NCI-H1048 (cell line): Measurements from ENCODE around the gene VCAN.
"Not testable (repeated sequence)": the region's sequence is repeated elsewhere in the genome, so short reads cannot be mapped to it uniquely, and the experiment has no call there.

Source experiments
- DNase-seq: peaks from one replicate; lab custom pipeline; 2025; lab: John Stamatoyannopoulos, UW

The VCAN gene

GRCh38 chr5:83471405-83472212 lies at the start of gene VCAN:
Gene VCAN, plus strand, starts transcription at chr5:83471744. Its CDS starts 11,775 bp downstream, at chr5:83483519.
- no peak for DNase-seq

DNA sequence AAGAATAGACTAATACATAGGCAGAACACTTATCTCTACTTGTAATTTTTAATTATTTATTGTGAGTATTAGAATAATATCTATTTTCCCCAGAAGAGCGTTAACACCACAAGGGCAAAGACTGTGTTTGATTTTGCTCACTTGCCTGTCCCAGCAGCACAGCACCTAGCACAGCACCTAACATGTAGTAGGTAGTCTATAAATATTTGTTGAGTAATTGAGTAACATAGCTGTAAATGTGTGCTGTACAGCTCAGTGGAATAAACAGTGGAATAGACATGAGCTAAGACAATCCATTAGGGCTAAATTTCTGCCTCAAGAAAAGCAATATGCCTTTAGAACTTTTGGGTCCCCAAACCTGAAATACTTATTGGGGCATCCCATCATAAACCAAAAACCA lies 49.3 kb upstream of the VCAN start:
- no peak for DNase-seq

DNA sequence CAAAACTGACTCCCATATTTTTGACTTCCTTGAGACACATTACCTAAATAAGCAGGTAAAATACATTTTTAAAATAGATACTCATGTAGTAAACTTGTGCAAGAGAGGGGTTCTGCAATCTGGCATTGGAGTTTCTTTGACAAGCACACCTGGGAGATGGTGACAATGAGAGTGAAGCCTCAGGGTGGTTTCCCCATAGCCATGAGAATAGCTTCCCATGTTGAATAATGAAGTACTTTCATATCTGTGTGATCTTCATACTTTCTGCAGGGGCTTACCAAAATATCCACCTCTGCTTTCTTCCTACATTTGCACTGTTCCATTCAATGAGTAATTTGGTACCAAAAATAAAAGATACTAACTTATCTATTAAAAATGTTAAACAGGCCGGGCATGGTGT lies 44.7 kb upstream of the VCAN start:
- DNase-seq = no peak

- DNase-seq = no peak
Observed at GRCh38 chr5:83428126-83428525, 43.4 kb upstream of the VCAN start.

DNA sequence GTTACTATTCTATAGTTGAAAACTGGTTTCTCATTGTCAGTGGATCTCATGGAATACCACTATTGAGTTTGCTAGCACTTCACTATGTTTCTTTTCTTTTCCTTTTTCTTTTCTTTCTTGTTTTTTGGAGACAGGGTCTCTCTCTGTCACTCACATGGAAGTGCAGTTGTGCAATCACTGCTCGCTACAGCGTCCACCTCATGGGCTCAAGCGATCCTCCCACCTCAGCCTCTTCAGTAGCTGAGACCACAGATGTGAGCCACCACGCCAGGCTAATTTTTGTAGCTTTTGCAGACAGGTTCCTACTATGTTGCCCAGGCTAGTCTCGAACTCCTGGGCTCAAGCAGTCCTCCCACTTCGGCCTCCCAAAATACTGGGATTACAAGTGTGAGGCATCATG lies 42.7 kb upstream of the VCAN start:
- no peak for DNase-seq

- DNase-seq = peak; percentile 44
Observed at GRCh38 chr5:83430130-83431010, 41.2 kb upstream of the VCAN start.

GRCh38 chr5:83433891-83434290 lies 37.7 kb upstream of the VCAN start:
- DNase-seq = no peak

DNA sequence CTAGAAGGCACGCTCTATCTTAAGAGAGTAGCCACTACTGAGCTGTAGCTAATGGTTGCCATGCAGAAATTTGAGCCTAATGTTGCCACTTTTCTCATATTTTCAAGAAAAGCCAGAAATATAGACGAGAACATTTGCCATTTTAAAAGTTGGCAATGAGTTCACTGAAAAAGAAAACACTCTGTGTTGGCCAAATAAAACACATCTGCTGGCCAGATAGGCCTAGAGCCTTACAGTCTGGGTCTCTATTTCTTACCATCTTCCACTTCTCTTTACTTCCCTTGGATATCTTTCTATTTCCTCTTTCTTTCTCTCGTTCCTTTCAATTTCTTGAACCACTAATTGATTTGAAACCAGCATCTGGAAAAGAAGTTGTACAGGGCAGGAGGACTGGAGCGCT lies 36.6 kb upstream of the VCAN start:
- DNase-seq = no peak

- no peak for DNase-seq
Observed at GRCh38 chr5:83436276-83436675, 35.3 kb upstream of the VCAN start.

DNA sequence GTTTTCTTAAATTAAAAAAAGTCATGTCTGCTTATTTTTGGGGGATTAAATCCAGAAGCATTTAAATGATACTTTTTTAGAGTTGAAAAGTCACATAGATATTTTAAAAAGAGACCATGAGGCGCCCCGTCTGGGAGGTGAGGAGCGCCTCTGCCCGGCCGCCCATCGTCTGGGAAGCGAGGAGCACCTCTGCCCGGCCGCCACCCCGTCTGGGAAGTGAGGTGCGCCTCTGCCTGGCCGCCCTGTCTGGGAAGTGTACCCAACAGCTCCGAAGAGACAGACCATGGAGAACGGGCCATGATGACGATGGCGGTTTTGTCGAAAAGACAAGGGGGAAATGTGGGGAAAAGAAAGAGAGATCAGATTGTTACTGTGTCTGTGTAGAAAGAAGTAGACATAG lies 33.8 kb upstream of the VCAN start:
- DNase-seq = not testable (repeated sequence)

- DNase-seq = no peak
Observed at GRCh38 chr5:83440826-83441225, 30.7 kb upstream of the VCAN start.

GRCh38 chr5:83441747-83442146 lies 29.8 kb upstream of the VCAN start:
- no peak for DNase-seq

DNA sequence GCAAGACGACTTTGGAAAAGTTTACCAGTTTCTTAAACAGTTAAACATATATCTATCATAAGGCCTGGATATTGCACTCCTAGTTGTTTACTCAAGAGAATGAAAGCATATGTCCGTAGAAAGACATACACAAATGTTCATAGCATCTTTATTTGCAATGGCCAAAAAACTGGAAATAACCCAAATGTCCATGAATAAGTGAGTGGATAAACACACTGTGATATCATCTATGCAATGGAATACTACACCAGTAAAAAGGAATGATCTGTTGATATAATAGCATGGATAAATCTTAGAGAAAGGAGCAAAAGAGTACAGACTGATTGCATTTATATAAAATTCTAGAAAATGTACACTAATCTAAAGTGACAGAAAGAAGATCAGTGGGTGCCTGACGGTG lies 28.0 kb upstream of the VCAN start:
- no peak for DNase-seq

- DNase-seq = no peak
Observed at GRCh38 chr5:83444445-83444844, 27.1 kb upstream of the VCAN start.

DNA sequence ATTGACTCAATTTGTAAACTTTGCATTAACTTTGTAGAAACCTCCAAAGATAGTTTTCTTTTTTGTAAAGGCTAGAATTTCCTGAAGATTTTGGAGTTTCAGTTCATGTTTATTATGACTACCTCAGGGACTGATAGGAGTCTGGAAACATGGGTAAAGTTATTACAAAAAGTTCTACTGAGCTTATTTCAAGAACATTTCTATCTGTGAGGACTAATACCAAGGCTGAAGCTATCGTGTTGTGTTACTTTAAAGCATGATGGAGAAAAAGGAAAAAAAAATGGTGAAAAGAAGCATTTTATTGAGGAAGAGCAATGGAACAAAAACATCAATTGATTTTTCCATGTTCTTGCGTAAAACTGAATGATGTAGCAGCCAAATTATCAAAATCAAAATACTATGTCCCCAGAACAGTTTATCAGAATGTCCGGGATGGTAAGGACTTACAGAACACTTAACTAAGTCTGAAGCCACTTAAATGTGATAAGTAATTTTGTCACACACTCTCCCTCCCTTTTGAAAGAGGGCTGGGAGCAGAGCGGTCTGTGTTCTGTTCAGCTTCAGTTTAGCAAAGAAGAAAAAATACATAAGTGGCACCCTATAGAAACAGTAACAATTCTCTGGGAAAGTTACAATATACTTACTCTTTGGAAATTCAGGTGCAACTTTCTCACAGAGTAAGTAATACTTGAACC lies 25.1 kb upstream of the VCAN start:
- DNase-seq = no peak

- DNase-seq = no peak
Observed at GRCh38 chr5:83447533-83447932, 24.0 kb upstream of the VCAN start.

GRCh38 chr5:83450183-83450966 lies 21.2 kb upstream of the VCAN start:
- no peak for DNase-seq

DNA sequence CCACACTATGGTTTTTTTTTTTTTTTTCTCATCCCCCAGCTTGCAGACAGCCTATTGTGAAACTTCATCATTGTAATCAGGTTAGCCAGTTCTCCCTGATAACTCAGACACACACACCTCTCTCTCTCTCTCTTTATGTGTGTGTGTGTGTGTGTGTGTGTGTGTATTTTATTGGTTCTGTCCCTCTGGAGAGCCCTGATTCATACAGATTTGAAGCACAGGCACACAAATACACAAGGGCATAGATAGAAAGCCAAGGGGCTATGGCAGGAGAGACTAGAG lies 20.6 kb upstream of the VCAN start:
- no peak for DNase-seq

DNA sequence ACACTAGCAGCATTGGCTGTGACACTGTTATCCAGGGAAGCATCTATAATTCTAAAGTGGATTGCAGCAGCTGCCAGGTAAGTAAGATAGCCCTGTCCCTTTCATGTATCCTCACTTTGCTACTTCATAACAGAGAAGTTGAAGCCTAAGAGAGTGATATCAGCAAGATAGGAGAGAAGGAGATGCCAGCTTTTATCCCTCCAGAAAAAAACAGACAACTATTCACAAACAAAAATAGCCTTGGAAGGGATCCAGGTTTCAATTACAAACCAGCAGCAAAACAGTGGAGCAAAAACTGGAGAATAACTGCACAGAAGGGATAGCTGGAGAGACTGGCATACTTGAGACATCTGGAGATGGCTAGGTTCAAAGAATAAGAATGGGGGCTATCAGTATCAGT lies 19.6 kb upstream of the VCAN start:
- DNase-seq = no peak

GRCh38 chr5:83453937-83454336 lies 17.6 kb upstream of the VCAN start:
- DNase-seq = no peak

- no peak for DNase-seq
Observed at GRCh38 chr5:83464261-83464660, 7.3 kb upstream of the VCAN start.
